Testis (tissue), 2 donors: Measurements from ENCODE around the gene DTL.

Experiments
- CTCF ChIP-seq, 3 experiments: fragments of 450-650 bp in 2 of 3; fragments of 200-600 bp in 1 of 3; sonication (generic) in 1 of 3; IDR thresholded peaks; one replicate each; pipeline ENCODE4 v1.5.1; 2016 to 2019; ENCODE audit warnings: antibody characterized with exemption in 3 of 3, mild to moderate bottlenecking in 2 of 3, moderate library complexity in 1 of 3
- POLR2A ChIP-seq: fragments of 450-650 bp; IDR thresholded peaks from one replicate; pipeline ENCODE4 v1.6.1; 2017; ENCODE audit warnings: antibody characterized with exemption, mild to moderate bottlenecking, moderate library complexity

- TF ChIP-seq POLR2A (no peak), CTCF (IDR thresholded peaks at IDR 0.05) (no peak)
These were observed 102.3 kb downstream of the DTL start for GRCh38 chr1:212137854-212138253.
